ENCODE measurements around the gene WDFY2. TPM values are rescaled to one million over a fixed set of nuclear protein-coding genes. Genes with fewer than 3 reads are reported as not detected.

Gene WDFY2
- total RNA-seq, 1 donor from 2014 or later = 20.8 TPM

- H3K36me3 Mint-ChIP-seq (ENCODE audit: low read depth) = peaks cover 43% of the 10 kb centered on the region
- no peaks in the 10 kb centered on the region for H3K27me3 Mint-ChIP-seq
- H3K4me3 Mint-ChIP-seq = no peak overlapping the region
- H3K27ac Mint-ChIP-seq = no peak overlapping the region
- intact Hi-C loops (cut with micrococcal nuclease) = loop anchor here (5.0 kb wide), 1 partner anchor 37 kb away; no protein-coding TSS in a partner anchor
- ATAC-seq (ENCODE audit: low read depth) (no peak), DNase-seq (no peak)
- peaks cover 16% of the 10 kb centered on the region for H3K9me3 Mint-ChIP-seq
- peaks cover 17% of the 10 kb centered on the region for H3K4me1 Mint-ChIP-seq
- POLR2A ChIA-PET = no interaction called here
- CTCF ChIA-PET = no interaction called here
- no peak for TF ChIP-seq CTCF (IDR thresholded peaks at IDR 0.05)
Observed at GRCh38 chr13:51659276-51660127, 75.2 kb downstream of the WDFY2 start.

- ChIA-PET CTCF (no interaction called here), POLR2A (no interaction called here)
- H3K9me3 Mint-ChIP-seq = peaks cover 8% of the 10 kb centered on the region
- no peak overlapping the region for H3K4me3 Mint-ChIP-seq
- ATAC-seq (ENCODE audit: low read depth) = no peak
- no peak for DNase-seq
- H3K4me1 Mint-ChIP-seq = peaks cover 25% of the 10 kb centered on the region
- no peak for TF ChIP-seq CTCF (IDR thresholded peaks at IDR 0.05)
- peaks cover 39% of the 10 kb centered on the region for H3K36me3 Mint-ChIP-seq (ENCODE audit: low read depth)
- intact Hi-C loops (cut with micrococcal nuclease) = no loop called here
- no peaks in the 10 kb centered on the region for H3K27me3 Mint-ChIP-seq
- no peak overlapping the region for H3K27ac Mint-ChIP-seq
Observed at GRCh38 chr13:51660813-51661212, 76.6 kb downstream of the WDFY2 start.

GRCh38 chr13:51663973-51664957 lies 80.0 kb downstream of the WDFY2 start:
- ChIA-PET CTCF (interaction anchor here (1.3 kb wide), 1 partner anchor 134 kb away, joined by 4 read pairs; no protein-coding TSS in a partner anchor), POLR2A (interaction anchor here (1.6 kb wide), 1 partner anchor 211 kb away, joined by 7 read pairs; the partner anchor contains the start of gene INTS6)
- H3K27me3 Mint-ChIP-seq = no peaks in the 10 kb centered on the region
- ATAC-seq (ENCODE audit: low read depth) (no peak), DNase-seq (no peak)
- H3K36me3 Mint-ChIP-seq (ENCODE audit: low read depth) = peaks cover 23% of the 10 kb centered on the region
- no peak for TF ChIP-seq CTCF (IDR thresholded peaks at IDR 0.05)
- intact Hi-C loops (cut with micrococcal nuclease) = no loop called here
- no peak overlapping the region for H3K27ac Mint-ChIP-seq
- no peak overlapping the region for H3K4me3 Mint-ChIP-seq
- H3K9me3 Mint-ChIP-seq = no peaks in the 10 kb centered on the region
- H3K4me1 Mint-ChIP-seq = peaks cover 35% of the 10 kb centered on the region

- no peak overlapping the region for H3K27ac Mint-ChIP-seq
- peaks cover 46% of the 10 kb centered on the region for H3K4me1 Mint-ChIP-seq
- CTCF ChIA-PET = no interaction called here
- H3K36me3 Mint-ChIP-seq (ENCODE audit: low read depth) = peaks cover 23% of the 10 kb centered on the region
- no peak for TF ChIP-seq CTCF (IDR thresholded peaks at IDR 0.05)
- H3K4me3 Mint-ChIP-seq = no peak overlapping the region
- intact Hi-C loops (cut with micrococcal nuclease) = no loop called here
- H3K9me3 Mint-ChIP-seq = no peaks in the 10 kb centered on the region
- DNase-seq (no peak), ATAC-seq (ENCODE audit: low read depth) (no peak)
- H3K27me3 Mint-ChIP-seq = no peaks in the 10 kb centered on the region
- POLR2A ChIA-PET = no interaction called here
Observed at GRCh38 chr13:51665456-51665855, 81.2 kb downstream of the WDFY2 start.

- TF ChIP-seq CTCF (IDR thresholded peaks at IDR 0.05) = no peak
- no peak overlapping the region for H3K27ac Mint-ChIP-seq
- H3K27me3 Mint-ChIP-seq = no peaks in the 10 kb centered on the region
- CTCF ChIA-PET = no interaction called here
- peaks cover 22% of the 10 kb centered on the region for H3K36me3 Mint-ChIP-seq (ENCODE audit: low read depth)
- peaks cover 6% of the 10 kb centered on the region for H3K9me3 Mint-ChIP-seq
- H3K4me1 Mint-ChIP-seq = peaks cover 54% of the 10 kb centered on the region
- POLR2A ChIA-PET = no interaction called here
- intact Hi-C loops (cut with micrococcal nuclease) = no loop called here
- no peak overlapping the region for H3K4me3 Mint-ChIP-seq
- ATAC-seq (ENCODE audit: low read depth) (no peak), DNase-seq (no peak)
Observed at GRCh38 chr13:51666374-51666773, 82.1 kb downstream of the WDFY2 start.

Measured in activated B cell treated with CpG ODN at 0.5 μM for 24 hours (primary cell).